ENCODE data around the gene SLIT1. TPM values are rescaled to one million over a fixed set of nuclear protein-coding genes. Genes with fewer than 3 reads are reported as not detected.

The SLIT1 gene
- total RNA-seq, 1 donor from 2014 or later, result 10.6 TPM

DNA sequence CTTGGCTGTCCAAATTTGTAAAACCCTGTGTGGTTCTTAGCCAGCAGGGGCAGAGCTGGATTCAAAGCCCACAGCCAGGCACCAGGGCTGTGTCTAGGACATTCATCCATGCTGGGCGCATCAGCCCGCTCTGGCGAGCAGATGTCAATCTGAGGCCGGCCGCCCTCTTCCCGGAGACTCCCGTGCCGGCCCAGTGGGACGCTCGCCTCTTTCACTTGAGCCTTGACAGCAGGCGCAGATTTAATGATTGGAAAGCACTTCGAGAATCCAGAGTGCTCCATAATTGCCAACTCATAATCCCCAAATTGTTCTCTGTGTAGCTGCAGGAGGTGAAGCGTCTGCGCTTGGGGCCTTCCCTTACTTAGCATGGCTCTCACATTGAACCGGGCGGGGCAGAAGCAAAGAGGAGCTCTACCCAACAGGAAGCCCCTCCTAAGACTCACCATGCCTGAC, 36.7 kb downstream of the SLIT1 start:
- DNase-seq (ENCODE audit: low read depth, low spot score), result no peak
- no peak overlapping the region for H3K27ac Mint-ChIP-seq (ENCODE audit: unreplicated experiment)
- H3K9me3 Mint-ChIP-seq, result no peaks in the 10 kb centered on the region
- no peak overlapping the region for H3K4me3 Mint-ChIP-seq
- H3K4me1 Mint-ChIP-seq, result peaks cover 23% of the 10 kb centered on the region
- TF ChIP-seq, protein P1, sequence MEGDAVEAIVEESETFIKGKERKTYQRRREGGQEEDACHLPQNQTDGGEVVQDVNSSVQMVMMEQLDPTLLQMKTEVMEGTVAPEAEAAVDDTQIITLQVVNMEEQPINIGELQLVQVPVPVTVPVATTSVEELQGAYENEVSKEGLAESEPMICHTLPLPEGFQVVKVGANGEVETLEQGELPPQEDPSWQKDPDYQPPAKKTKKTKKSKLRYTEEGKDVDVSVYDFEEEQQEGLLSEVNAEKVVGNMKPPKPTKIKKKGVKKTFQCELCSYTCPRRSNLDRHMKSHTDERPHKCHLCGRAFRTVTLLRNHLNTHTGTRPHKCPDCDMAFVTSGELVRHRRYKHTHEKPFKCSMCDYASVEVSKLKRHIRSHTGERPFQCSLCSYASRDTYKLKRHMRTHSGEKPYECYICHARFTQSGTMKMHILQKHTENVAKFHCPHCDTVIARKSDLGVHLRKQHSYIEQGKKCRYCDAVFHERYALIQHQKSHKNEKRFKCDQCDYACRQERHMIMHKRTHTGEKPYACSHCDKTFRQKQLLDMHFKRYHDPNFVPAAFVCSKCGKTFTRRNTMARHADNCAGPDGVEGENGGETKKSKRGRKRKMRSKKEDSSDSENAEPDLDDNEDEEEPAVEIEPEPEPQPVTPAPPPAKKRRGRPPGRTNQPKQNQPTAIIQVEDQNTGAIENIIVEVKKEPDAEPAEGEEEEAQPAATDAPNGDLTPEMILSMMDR (conservative IDR thresholded peaks at IDR 0.05), result no peak
- peaks cover 3% of the 10 kb centered on the region for H3K27me3 Mint-ChIP-seq (ENCODE audit: low read depth)
- H3K36me3 Mint-ChIP-seq (ENCODE audit: low read depth), result no peaks in the 10 kb centered on the region

DNA sequence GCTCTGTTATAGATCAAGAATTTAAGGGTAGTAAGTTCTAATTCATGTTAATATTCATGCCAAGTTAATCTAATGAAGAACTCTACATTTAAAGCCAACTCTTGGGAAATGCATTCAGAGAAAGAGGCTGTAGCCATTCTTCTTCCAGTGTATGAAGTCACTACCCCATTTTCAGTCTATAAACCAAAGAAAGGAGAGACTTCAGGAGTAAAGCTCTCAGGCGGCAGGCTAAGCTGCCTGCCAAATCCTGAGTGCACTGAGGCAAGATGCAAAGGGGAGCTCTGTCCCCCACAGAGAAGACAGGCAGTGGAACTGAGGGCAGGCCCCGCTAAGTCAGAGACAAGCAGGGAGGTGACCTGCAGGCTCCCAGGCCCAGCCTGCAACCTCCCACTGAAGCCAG, 41.5 kb downstream of the SLIT1 start:
- no peak for DNase-seq (ENCODE audit: low read depth, low spot score)
- H3K4me3 Mint-ChIP-seq, result no peak overlapping the region

DNA sequence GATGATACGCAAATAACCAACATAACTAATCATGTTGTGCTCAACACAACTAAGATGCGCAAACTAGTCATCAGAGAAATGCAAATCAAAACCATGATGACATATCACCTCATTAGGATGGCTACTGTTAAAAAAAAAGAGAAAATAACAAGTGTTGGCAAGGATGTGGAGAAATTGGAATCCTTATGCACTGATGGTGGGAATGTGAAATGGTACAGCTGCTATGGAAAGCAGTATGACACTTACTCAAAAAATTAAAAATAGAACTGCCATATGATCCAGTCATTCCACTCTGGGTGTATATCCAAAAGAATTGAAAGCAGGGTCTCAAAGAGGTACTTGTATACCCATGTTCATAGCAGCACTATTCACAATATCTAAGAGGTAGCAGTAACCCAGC, 42.9 kb downstream of the SLIT1 start:
- Mint-ChIP-seq H3K36me3 (ENCODE audit: low read depth) (no peaks in the 10 kb centered on the region), H3K9me3 (no peaks in the 10 kb centered on the region), H3K4me3 (no peak overlapping the region), H3K4me1 (peaks cover 37% of the 10 kb centered on the region), H3K27ac (ENCODE audit: unreplicated experiment) (no peak overlapping the region), H3K27me3 (ENCODE audit: low read depth) (peaks cover 43% of the 10 kb centered on the region)
- TF ChIP-seq, protein P1 (conservative IDR thresholded peaks at IDR 0.05), result no peak
- DNase-seq (ENCODE audit: low read depth, low spot score), result no peak

More for the DNA sequence above, 41.5 kb downstream of the SLIT1 start:
- no peak overlapping the region for H3K27ac Mint-ChIP-seq (ENCODE audit: unreplicated experiment)
- H3K9me3 Mint-ChIP-seq, result no peaks in the 10 kb centered on the region
- TF ChIP-seq, protein P1 (conservative IDR thresholded peaks at IDR 0.05), result no peak
- peaks cover 29% of the 10 kb centered on the region for H3K4me1 Mint-ChIP-seq
- no peaks in the 10 kb centered on the region for H3K36me3 Mint-ChIP-seq (ENCODE audit: low read depth)
- peaks cover 33% of the 10 kb centered on the region for H3K27me3 Mint-ChIP-seq (ENCODE audit: low read depth)

DNA sequence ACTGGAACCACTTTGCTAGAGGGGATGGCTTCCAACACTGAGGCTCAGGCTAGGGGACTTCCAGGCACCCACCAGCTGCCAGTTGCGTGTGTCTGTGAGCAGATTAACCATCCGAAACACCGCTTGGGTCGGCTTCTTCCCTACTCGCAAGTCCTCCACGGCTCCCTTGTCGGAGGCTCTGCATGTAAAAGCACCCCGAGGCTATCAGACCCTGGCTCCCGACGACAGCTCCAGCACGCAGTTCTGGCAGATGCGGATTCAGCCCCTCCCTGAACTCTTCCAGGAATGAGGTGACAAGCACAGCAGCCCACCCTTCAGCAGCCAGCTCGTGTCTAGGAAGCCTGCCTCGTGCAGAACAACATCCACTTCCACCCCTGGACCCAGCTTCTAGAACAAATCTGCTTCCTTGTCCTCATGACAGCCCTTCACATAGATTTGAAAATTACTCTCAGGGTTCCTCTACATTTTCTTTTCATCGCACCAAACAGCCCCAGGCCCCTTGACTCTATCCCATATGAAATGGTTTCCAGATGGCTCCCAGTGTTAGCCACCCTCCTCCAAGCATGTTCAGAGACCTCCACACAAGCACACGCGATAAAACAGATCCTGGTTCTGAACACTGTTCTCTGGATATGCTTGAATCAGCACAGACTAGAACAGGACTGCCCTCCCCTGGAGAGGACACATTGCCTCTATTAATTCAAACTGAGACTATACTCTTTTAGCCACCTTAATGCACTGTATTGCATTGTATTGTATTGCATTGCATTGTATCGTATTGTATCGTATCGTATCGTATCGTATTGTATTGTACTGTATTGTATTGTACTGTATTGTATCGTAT, 44.6 kb downstream of the SLIT1 start:
- H3K4me1 Mint-ChIP-seq, result peaks cover 47% of the 10 kb centered on the region
- TF ChIP-seq, protein P1 (conservative IDR thresholded peaks at IDR 0.05), result no peak
- no peaks in the 10 kb centered on the region for H3K9me3 Mint-ChIP-seq
- H3K27ac Mint-ChIP-seq (ENCODE audit: unreplicated experiment), result peak overlapping the region; percentile 95
- no peaks in the 10 kb centered on the region for H3K36me3 Mint-ChIP-seq (ENCODE audit: low read depth)
- peaks cover 47% of the 10 kb centered on the region for H3K27me3 Mint-ChIP-seq (ENCODE audit: low read depth)
- DNase-seq (ENCODE audit: low read depth, low spot score), result peak; percentile 29
- H3K4me3 Mint-ChIP-seq, result peak overlapping the region; percentile 76

DNA sequence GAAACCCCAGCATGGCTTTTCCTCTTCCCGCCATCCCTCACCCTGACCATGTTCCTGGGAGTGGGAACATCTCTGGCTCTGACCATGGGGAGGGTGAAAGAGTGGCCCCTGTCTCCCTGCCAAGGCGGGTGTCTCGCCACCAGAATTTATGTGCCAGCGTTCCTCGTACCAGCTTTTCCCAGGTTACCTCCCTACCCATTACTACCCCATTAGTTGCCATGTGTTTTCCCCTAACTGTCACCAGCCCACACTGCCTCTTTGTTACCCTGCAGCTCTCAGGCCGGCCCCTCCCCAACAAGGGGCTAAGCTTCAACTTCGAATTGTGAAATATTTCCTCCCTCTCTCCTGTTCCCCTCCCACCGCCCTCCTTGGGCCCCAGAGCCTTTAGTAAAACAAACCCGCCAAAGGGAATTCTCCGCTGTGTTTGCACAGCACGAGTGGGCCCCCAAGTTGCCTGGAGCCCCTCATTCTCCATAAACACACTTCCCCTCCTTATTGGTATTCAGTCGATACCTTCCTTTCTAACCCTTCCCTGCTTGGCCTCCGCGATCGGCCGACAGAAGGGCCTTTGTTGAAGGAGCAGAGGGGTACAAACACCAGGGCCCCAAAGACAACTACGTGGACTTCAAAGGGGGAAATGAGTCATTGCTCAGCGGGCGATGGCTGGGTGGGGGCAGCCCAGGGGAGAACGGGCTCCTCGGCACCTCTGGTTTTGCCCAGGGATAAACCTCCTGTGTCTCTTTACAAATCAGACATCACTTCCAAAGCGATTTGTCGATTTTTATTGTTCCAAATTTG, 45.5 kb downstream of the SLIT1 start:
- TF ChIP-seq, protein P1 (conservative IDR thresholded peaks at IDR 0.05), result no peak
- peak overlapping the region; percentile 95 for H3K27ac Mint-ChIP-seq (ENCODE audit: unreplicated experiment)
- peaks cover 54% of the 10 kb centered on the region for H3K27me3 Mint-ChIP-seq (ENCODE audit: low read depth)
- peaks cover 54% of the 10 kb centered on the region for H3K4me1 Mint-ChIP-seq
- H3K9me3 Mint-ChIP-seq, result no peaks in the 10 kb centered on the region
- peak; percentile 22 for DNase-seq (ENCODE audit: low read depth, low spot score)
- no peaks in the 10 kb centered on the region for H3K36me3 Mint-ChIP-seq (ENCODE audit: low read depth)
- H3K4me3 Mint-ChIP-seq, result peak overlapping the region; percentile 76

All from neural crest cell (in vitro differentiated cells).